Endothelial cell of umbilical vein (primary cell): ENCODE measurements around the gene RIC8B. TPM values are rescaled to one million over a fixed set of nuclear protein-coding genes. Genes with fewer than 3 reads are reported as not detected.

Source experiments
- BruUV-seq: library from RNA; stranded (reverse); fragments of 400-500 nt; replicated peaks from 2 replicates; lab custom pipeline; 2021; lab: Mats Ljungman, UMichigan
- CTCF ChIA-PET: fragments of 300-600, 350-600 bp; sonication (Branson Sonifier 250); formaldehyde crosslinking; loops from one replicate; lab custom pipeline; 2021; ENCODE audit warnings: antibody characterized with exemption, inconsistent platforms; lab: Charles Lee
- POLR2A ChIA-PET: fragments of 300-600, 350-600 bp; sonication (Branson Sonifier 250); formaldehyde crosslinking; loops from one replicate; lab custom pipeline; 2021; ENCODE audit warnings: antibody characterized with exemption, inconsistent platforms; lab: Charles Lee
- DNase-seq: peaks from one replicate; pipeline ENCODE4 v3.0.0-alpha.2; 2011; ENCODE audit warnings: low read depth, low spot score
- FAIRE-seq: peaks from 2 replicates; lab custom pipeline; 2011; peaks lifted over from hg19 to GRCh38; lab: Jason Lieb, UNC
- H2AFZ ChIP-seq: 2 replicates; pipeline ENCODE4 v1.6.0; 2012; ENCODE audit warnings: low read depth, low read length, control low read depth, inconsistent platforms
- H3K27ac ChIP-seq: 2 replicates; pipeline ENCODE4 v1.5.1; 2011; ENCODE audit warnings: low read depth, mild to moderate bottlenecking, control low read depth, low read length, moderate library complexity; ENCODE audit not compliant: insufficient read depth
- H3K27me3 ChIP-seq, 2 experiments: 2 replicates each; pipeline versions ENCODE4 v1.6.0 to v1.6.1; 2011; ENCODE audit warnings: low read length in 2 of 2, mixed read lengths in 1 of 2; ENCODE audit not compliant: control insufficient read depth in 2 of 2, insufficient read depth in 2 of 2
- H3K36me3 ChIP-seq, 2 experiments: 2 replicates in 1 of 2; 3 replicates in 1 of 2; pipeline ENCODE4 v1.5.1; 2011; ENCODE audit warnings: low read length in 2 of 2, mild to moderate bottlenecking in 1 of 2, moderate library complexity in 1 of 2; ENCODE audit not compliant: control insufficient read depth in 2 of 2, insufficient read depth in 2 of 2; ENCODE audit errors: extremely low read depth in 1 of 2
- H3K4me1 ChIP-seq: 3 replicates; pipeline ENCODE4 v1.5.1; 2011; ENCODE audit warnings: mild to moderate bottlenecking, low read length; ENCODE audit not compliant: control insufficient read depth, insufficient read depth; ENCODE audit errors: extremely low read depth
- H3K4me2 ChIP-seq: 2 replicates; pipeline ENCODE4 v1.6.1; 2011; ENCODE audit warnings: low read length, control low read depth, mixed read lengths; ENCODE audit not compliant: insufficient read depth
- H3K4me3 ChIP-seq, 3 experiments: fragments of 200-600 bp in 1 of 3; sonication (generic), shearing (Covaris generic) in 1 of 3; replicated peaks in 1 of 3; 2 replicates each; pipeline ENCODE4 v1.5.1; 2011 to 2016; ENCODE audit warnings: control low read depth in 3 of 3, low read length in 3 of 3, mild to moderate bottlenecking in 2 of 3, inconsistent platforms in 1 of 3, low read depth in 1 of 3, moderate library complexity in 1 of 3; ENCODE audit not compliant: insufficient read depth in 1 of 3
- H3K79me2 ChIP-seq: 2 replicates; pipeline ENCODE4 v1.6.0; 2012; ENCODE audit warnings: low read length, inconsistent platforms; ENCODE audit not compliant: control insufficient read depth, insufficient read depth
- H3K9ac ChIP-seq: replicated peaks from 2 replicates; pipeline ENCODE3; 2011; ENCODE audit warnings: low read length, control low read depth; ENCODE audit not compliant: insufficient read depth; ENCODE audit errors: extremely low read depth
- H3K9me1 ChIP-seq: replicated peaks from 3 replicates; pipeline ENCODE4 v1.6.0; 2011; ENCODE audit warnings: mild to moderate bottlenecking, low read length; ENCODE audit not compliant: control insufficient read depth, insufficient read depth; ENCODE audit errors: extremely low read depth
- H3K9me3 ChIP-seq: replicated peaks from 2 replicates; pipeline ENCODE4 v1.5.1; 2012; ENCODE audit warnings: low read length, inconsistent platforms; ENCODE audit not compliant: control insufficient read depth, insufficient read depth
- H4K20me1 ChIP-seq: replicated peaks from 2 replicates; pipeline ENCODE3; 2011; ENCODE audit warnings: mild to moderate bottlenecking, low read length; ENCODE audit not compliant: control insufficient read depth, insufficient read depth; ENCODE audit errors: extremely low read depth
- EZH2 ChIP-seq: IDR thresholded peaks from 2 replicates; pipeline ENCODE4 v1.6.1; 2012; ENCODE audit warnings: borderline replicate concordance, low read depth, mild to moderate bottlenecking, moderate library complexity, low read length, inconsistent platforms; ENCODE audit not compliant: severe bottlenecking
- FOS ChIP-seq: IDR thresholded peaks from 2 replicates; pipeline ENCODE4 v1.6.1; 2011; ENCODE audit warnings: mild to moderate bottlenecking, low read length, moderate library complexity, borderline replicate concordance; ENCODE audit not compliant: insufficient read depth
- GATA2 ChIP-seq: IDR thresholded peaks from 2 replicates; pipeline ENCODE4 v1.7.0; 2011; ENCODE audit warnings: low read depth, mild to moderate bottlenecking, moderate library complexity, mixed read lengths, low read length; ENCODE audit not compliant: insufficient read length, insufficient read depth
- JUN ChIP-seq: IDR thresholded peaks from 2 replicates; pipeline ENCODE4 v1.6.1; 2011; ENCODE audit warnings: borderline replicate concordance, low read depth; ENCODE audit not compliant: insufficient read length, insufficient read depth
- MYC ChIP-seq: IDR thresholded peaks from one replicate; pipeline ENCODE4 v1.6.1; 2011; ENCODE audit warnings: mild to moderate bottlenecking, low read depth, low read length
- POLR2A ChIP-seq: IDR thresholded peaks from 2 replicates; pipeline ENCODE4 v1.6.1; 2012; ENCODE audit warnings: low read depth, mild to moderate bottlenecking, control low read depth, low read length
- POLR2AphosphoS5 ChIP-seq: IDR thresholded peaks from 2 replicates; pipeline ENCODE4 v1.6.1; 2012; ENCODE audit warnings: low read depth, mild to moderate bottlenecking, control low read depth, low read length, moderate library complexity; ENCODE audit not compliant: insufficient read depth
- dilution Hi-C: fragments of 300-500 bp; cut with MboI; formaldehyde crosslinking; loops from one replicate; pipeline ENCODE4 v1.15.0; 2019; ENCODE audit warnings: low sequenced_read_pairs; ENCODE audit not compliant: extremely low pct_ligation_motif_present
- intact Hi-C: fragments of 100-400 bp; cut with micrococcal nuclease; formaldehyde crosslinking; loops from one replicate; pipeline ENCODE4 v1.10.0; 2022
- polyA plus RNA-seq, 4 experiments: library from polyadenylated mRNA; depleted of rRNA in 3 of 4; stranded (reverse) in 3 of 4; unstranded in 1 of 4; fragments of >200 nt; gene quantifications; 2 replicates each; pipeline versions ENCODE4 v1.2.1 to v1.2.3, GENCODE V29; 2011 to 2012; ENCODE audit warnings: missing spikeins in 1 of 4
- total RNA-seq: library from RNA; stranded (reverse); gene quantifications from 2 replicates; pipeline ENCODE4 v1.2.3, GENCODE V29; 2021
- TF ChIP-seq, protein P1 (sequence below), 2 donors: IDR thresholded peaks; 1 replicate in 1 of 2; 2 replicates in 1 of 2; pipeline ENCODE4 v1.5.1; 2011; ENCODE audit warnings: low read length in 2 of 2, mild to moderate bottlenecking in 2 of 2, moderate library complexity in 2 of 2, control low read depth in 1 of 2, inconsistent platforms in 1 of 2, low read depth in 1 of 2; ENCODE audit not compliant: insufficient read depth in 1 of 2; ENCODE audit errors: extremely low read depth in 1 of 2
- TF ChIP-seq, protein P2 (sequence below): IDR thresholded peaks from 2 replicates; pipeline ENCODE4 v1.6.1; 2011; ENCODE audit not compliant: insufficient read depth, insufficient read length

Gene RIC8B
- total and polyA plus RNA-seq, 2 donors (not counting 3 experiments of a cell fraction or from before 2014, with no cell fraction given), result 4.1 to 13.7 TPM

DNA sequence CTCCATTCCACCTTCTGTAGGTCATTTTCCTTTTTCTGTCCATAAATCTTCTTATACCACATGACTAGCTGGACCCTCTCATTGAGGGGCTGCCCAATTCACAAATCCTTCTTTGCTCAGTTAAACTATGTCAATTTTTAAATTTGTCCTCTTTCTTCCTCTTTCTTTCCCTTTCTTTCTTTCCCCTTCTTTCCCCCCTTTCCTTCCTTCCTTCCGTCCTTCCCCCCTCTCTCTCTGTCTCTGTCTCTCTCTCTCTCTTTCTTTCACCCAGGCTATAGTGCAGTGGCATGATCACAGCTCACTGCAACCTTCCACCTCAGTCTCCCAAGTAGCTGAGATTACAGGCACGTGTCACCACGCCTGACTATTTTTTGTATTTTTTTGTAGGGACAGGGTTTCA lies 134.1 kb downstream of the RIC8B start:
- Histone ChIP-seq H3K27me3 (peaks cover 5 to 7% of the 10 kb centered on the region in 2 experiments), H3K4me3 (no peak overlapping the region), H3K9me1 (no peaks in the 10 kb centered on the region), H3K9me3 (no peaks in the 10 kb centered on the region), H3K27ac (no peak overlapping the region), H3K79me2 (no peaks in the 10 kb centered on the region), H3K4me1 (no peaks in the 10 kb centered on the region), H2AFZ (no peak overlapping the region), H3K9ac (no peak overlapping the region), H4K20me1 (no peaks in the 10 kb centered on the region), H3K4me2 (no peak overlapping the region), H3K36me3 (no peaks in the 10 kb centered on the region)
- TF ChIP-seq, protein P1, sequence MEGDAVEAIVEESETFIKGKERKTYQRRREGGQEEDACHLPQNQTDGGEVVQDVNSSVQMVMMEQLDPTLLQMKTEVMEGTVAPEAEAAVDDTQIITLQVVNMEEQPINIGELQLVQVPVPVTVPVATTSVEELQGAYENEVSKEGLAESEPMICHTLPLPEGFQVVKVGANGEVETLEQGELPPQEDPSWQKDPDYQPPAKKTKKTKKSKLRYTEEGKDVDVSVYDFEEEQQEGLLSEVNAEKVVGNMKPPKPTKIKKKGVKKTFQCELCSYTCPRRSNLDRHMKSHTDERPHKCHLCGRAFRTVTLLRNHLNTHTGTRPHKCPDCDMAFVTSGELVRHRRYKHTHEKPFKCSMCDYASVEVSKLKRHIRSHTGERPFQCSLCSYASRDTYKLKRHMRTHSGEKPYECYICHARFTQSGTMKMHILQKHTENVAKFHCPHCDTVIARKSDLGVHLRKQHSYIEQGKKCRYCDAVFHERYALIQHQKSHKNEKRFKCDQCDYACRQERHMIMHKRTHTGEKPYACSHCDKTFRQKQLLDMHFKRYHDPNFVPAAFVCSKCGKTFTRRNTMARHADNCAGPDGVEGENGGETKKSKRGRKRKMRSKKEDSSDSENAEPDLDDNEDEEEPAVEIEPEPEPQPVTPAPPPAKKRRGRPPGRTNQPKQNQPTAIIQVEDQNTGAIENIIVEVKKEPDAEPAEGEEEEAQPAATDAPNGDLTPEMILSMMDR (IDR thresholded peaks at IDR 0.05; ENCODE audit: extremely low read depth in 1 of 2, insufficient read depth in 1 of 2, low read depth in 1 of 2, low read length in 2 of 2), result no peak
- TF ChIP-seq MYC (no peak), POLR2A (no peak), FOS (no peak), POLR2AphosphoS5 (no peak), GATA2 (no peak), EZH2 (no peak), JUN (no peak)
- TF ChIP-seq, protein P2, sequence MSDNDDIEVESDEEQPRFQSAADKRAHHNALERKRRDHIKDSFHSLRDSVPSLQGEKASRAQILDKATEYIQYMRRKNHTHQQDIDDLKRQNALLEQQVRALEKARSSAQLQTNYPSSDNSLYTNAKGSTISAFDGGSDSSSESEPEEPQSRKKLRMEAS, result no peak
- BruUV-seq, result no TSS peak
- POLR2A ChIA-PET, result no interaction called here
- FAIRE-seq, result no peak
- intact Hi-C loops (no loop called here), dilution Hi-C loops (no loop called here)
- CTCF ChIA-PET, result interaction anchor here (1.1 to 2.5 kb wide), 4 partner anchors 10 to 17 kb away, joined by 3 to 28 read pairs (median 4); no protein-coding TSS in a partner anchor
- DNase-seq, result no peak
